OCI-LY3 (cell line): ENCODE measurements around the gene ADSS2.

Experiments
- H2AFZ ChIP-seq: fragments of 200-600, 300-600 bp; shearing (Covaris generic); 2 replicates; pipeline ENCODE4 v1.6.0; 2014; ENCODE audit warnings: antibody characterized with exemption, low read depth, low read length
- H3K27ac ChIP-seq: fragments of 200-600, 300-600 bp; sonication (generic); 2 replicates; pipeline ENCODE4 v1.5.1; 2014; ENCODE audit warnings: mild to moderate bottlenecking, low read length, moderate library complexity, mixed read lengths
- H3K27me3 ChIP-seq: fragments of 200-600, 300-600 bp; sonication (generic); 2 replicates; pipeline ENCODE4 v1.6.1; 2014; ENCODE audit warnings: low read depth, low read length, mixed read lengths
- H3K36me3 ChIP-seq: fragments of 200-600, 300-600 bp; sonication (generic); replicated peaks from 2 replicates; pipeline ENCODE3; 2014; ENCODE audit warnings: low read depth, low read length, mixed read lengths
- H3K4me1 ChIP-seq: fragments of 300-600, 200-600 bp; sonication (generic); 2 replicates; pipeline ENCODE4 v1.6.1; 2014; ENCODE audit warnings: low read length, mixed read lengths
- H3K4me2 ChIP-seq: fragments of 200-600, 300-600 bp; sonication (generic); 2 replicates; pipeline ENCODE4 v1.6.1; 2014; ENCODE audit warnings: low read length, mixed read lengths
- H3K4me3 ChIP-seq: fragments of 300-600, 200-600 bp; sonication (generic); 2 replicates; pipeline ENCODE4 v1.5.1; 2014; ENCODE audit warnings: antibody characterized with exemption, mild to moderate bottlenecking, low read length, moderate library complexity
- H3K79me2 ChIP-seq: fragments of 300-600, 200-600 bp; shearing (Covaris generic); 2 replicates; pipeline ENCODE4 v1.6.1; 2014; ENCODE audit warnings: mild to moderate bottlenecking, low read length, mixed read lengths
- H3K9ac ChIP-seq: fragments of 300-600, 200-600 bp; shearing (Covaris generic); 2 replicates; pipeline ENCODE4 v1.6.0; 2014; ENCODE audit warnings: mild to moderate bottlenecking, low read length, moderate library complexity
- H3K9me3 ChIP-seq: fragments of 200-600, 300-600 bp; shearing (Covaris generic); 2 replicates; pipeline ENCODE4 v1.6.1; 2014; ENCODE audit warnings: low read length, mixed read lengths; ENCODE audit not compliant: insufficient read depth
- H4K20me1 ChIP-seq: fragments of 200-600, 300-600 bp; sonication (generic); 2 replicates; pipeline ENCODE4 v1.6.1; 2016; ENCODE audit warnings: low read length, mixed read lengths; ENCODE audit not compliant: insufficient read depth
- CTCF ChIP-seq: fragments of 200-600, 300-600 bp; sonication (generic); IDR thresholded peaks from 2 replicates; pipeline ENCODE4 v1.5.1; 2014; ENCODE audit warnings: antibody characterized with exemption, low read length, low read depth
- EZH2phosphoT487 ChIP-seq: fragments of 200-600 bp; shearing (Covaris generic); IDR thresholded peaks from 2 replicates; pipeline ENCODE4 v1.6.1; 2018; ENCODE audit warnings: antibody characterized with exemption, mixed run types, low read depth

ADSS2 gene

GRCh38 chr1:244454412-244454811, 2.7 kb upstream of the ADSS2 start:
- Histone ChIP-seq H3K27ac (no peak overlapping the region), H3K4me2 (no peak overlapping the region), H3K9ac (no peak overlapping the region)

GRCh38 chr1:244451951-244452795, 464 bp upstream of the ADSS2 start:
- H3K4me3 ChIP-seq = peak overlapping the region; percentile 85
- peak overlapping the region; percentile 93 for H3K9ac ChIP-seq
- peaks cover 45% of the 10 kb centered on the region for H3K79me2 ChIP-seq
- no peaks in the 10 kb centered on the region for H3K9me3 ChIP-seq
- peak; percentile 47 for TF ChIP-seq CTCF
- no peak for TF ChIP-seq EZH2phosphoT487
- H3K4me1 ChIP-seq = peaks cover 22% of the 10 kb centered on the region
- H4K20me1 ChIP-seq = peaks cover 15% of the 10 kb centered on the region
- no peaks in the 10 kb centered on the region for H3K27me3 ChIP-seq
- H2AFZ ChIP-seq = peak overlapping the region; percentile 90
- peaks cover 19% of the 10 kb centered on the region for H3K36me3 ChIP-seq
- H3K27ac ChIP-seq = peak overlapping the region; percentile 78
- H3K4me2 ChIP-seq = peak overlapping the region; percentile 84

More at GRCh38 chr1:244454412-244454811, 2.7 kb upstream of the ADSS2 start:
- Histone ChIP-seq H2AFZ (no peak overlapping the region), H3K4me3 (no peak overlapping the region), H3K36me3 (peaks cover 10% of the 10 kb centered on the region), H4K20me1 (peaks cover 10% of the 10 kb centered on the region), H3K27me3 (no peaks in the 10 kb centered on the region), H3K4me1 (peaks cover 16% of the 10 kb centered on the region), H3K9me3 (no peaks in the 10 kb centered on the region), H3K79me2 (peaks cover 23% of the 10 kb centered on the region)
- TF ChIP-seq EZH2phosphoT487 = no peak
- no peak for TF ChIP-seq CTCF

DNA sequence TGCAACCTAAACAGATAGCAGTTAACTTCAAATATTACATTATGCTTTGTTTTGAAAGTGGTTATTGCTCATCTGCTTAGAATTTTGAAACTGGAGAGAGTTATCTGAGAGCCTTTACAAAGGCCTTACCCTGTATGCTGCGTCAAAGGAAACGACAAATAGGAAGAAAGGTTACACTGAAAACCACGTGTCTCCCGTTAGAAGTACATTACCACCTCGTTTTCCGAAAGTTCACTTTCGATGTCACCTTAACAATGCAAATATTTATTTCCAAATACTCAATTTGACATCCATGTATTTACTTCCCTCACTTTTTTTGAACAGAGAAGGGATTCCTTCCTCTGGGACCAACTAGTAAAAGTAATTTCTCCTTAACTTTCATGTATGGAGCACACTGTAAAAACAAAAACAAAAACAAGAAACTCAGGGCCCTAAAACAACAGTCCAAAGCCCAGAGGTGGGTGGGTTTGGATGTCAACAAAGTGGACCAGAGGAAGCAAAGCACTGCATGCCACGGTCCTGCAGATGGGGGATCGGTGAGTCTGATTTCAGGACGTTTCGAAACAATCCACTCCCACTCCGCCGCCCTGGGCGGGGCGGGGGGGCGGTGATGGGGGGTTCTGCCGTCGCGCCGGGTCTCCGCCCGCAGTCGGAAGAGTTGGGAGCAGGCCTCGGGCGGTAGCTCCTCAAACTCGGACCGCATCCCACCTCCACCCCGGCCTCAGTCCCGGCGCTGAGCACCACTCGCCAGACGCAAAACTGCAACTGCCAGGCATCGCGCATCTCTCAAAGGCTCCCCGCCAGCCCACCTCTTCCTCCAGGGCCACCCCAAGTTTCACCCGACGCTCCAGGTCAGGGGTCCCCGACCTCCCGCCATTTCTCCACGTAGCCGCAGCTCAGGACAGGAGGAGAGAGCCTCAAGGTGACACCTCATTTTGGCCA, 841 bp downstream of the ADSS2 start:
- Histone ChIP-seq H4K20me1 (peaks cover 22% of the 10 kb centered on the region), H3K79me2 (peaks cover 58% of the 10 kb centered on the region), H3K4me1 (peaks cover 22% of the 10 kb centered on the region), H3K27me3 (no peaks in the 10 kb centered on the region), H3K9me3 (no peaks in the 10 kb centered on the region), H3K36me3 (peaks cover 26% of the 10 kb centered on the region), H3K27ac (peak overlapping the region; percentile 78), H3K4me3 (peak overlapping the region; percentile 85), H3K9ac (peak overlapping the region; percentile 93), H2AFZ (no peak overlapping the region), H3K4me2 (peak overlapping the region; percentile 86)
- TF ChIP-seq CTCF = no peak
- no peak for TF ChIP-seq EZH2phosphoT487
